RWPE2 (cell line): Measurements from ENCODE around the gene ASCC1.

Source experiments
- ATAC-seq: fragments of 200-7000 bp; cut with Tn5 transposase; 3 replicates; pipeline ENCODE4 v1.9.1; 2021; ENCODE audit warnings: low read depth
- DNase-seq: peaks from one replicate; pipeline ENCODE4 v3.0.0-alpha.2; 2020; ENCODE audit warnings: low spot score
- H3K27ac ChIP-seq: fragments of 450-650 bp; 2 replicates; pipeline ENCODE4 v1.5.1; 2017; ENCODE audit warnings: mild to moderate bottlenecking; ENCODE audit not compliant: poor library complexity, severe bottlenecking
- H3K27me3 ChIP-seq: fragments of 250-450 bp; sonication (Bioruptor Pico); 2 replicates; pipeline ENCODE4 v1.5.1; 2021; ENCODE audit warnings: mild to moderate bottlenecking, moderate library complexity; ENCODE audit not compliant: insufficient read depth, poor library complexity, severe bottlenecking
- H3K36me3 ChIP-seq: fragments of 250-450 bp; sonication (Bioruptor Pico); 2 replicates; pipeline ENCODE4 v1.5.1; 2020; ENCODE audit warnings: low read depth, mild to moderate bottlenecking, moderate library complexity
- H3K4me1 ChIP-seq: fragments of 250-450 bp; sonication (Bioruptor Pico); 2 replicates; pipeline ENCODE4 v1.5.1; 2021; ENCODE audit warnings: mild to moderate bottlenecking, moderate library complexity; ENCODE audit not compliant: insufficient read depth, poor library complexity, severe bottlenecking
- H3K4me3 ChIP-seq: fragments of 250-450 bp; sonication (Bioruptor Pico); 2 replicates; pipeline ENCODE4 v1.5.1; 2021; ENCODE audit warnings: mild to moderate bottlenecking, moderate library complexity; ENCODE audit not compliant: severe bottlenecking
- H3K9me3 ChIP-seq: fragments of 250-450 bp; sonication (Bioruptor Pico); 2 replicates; pipeline ENCODE4 v1.5.1; 2021; ENCODE audit warnings: mild to moderate bottlenecking, moderate library complexity; ENCODE audit not compliant: severe bottlenecking
- TF ChIP-seq, protein P1 (sequence below): fragments of 450-650 bp; IDR thresholded peaks from one replicate; pipeline ENCODE4 v1.5.1; 2017; ENCODE audit warnings: mild to moderate bottlenecking, moderate library complexity; ENCODE audit not compliant: poor library complexity, severe bottlenecking

Gene ASCC1

DNA sequence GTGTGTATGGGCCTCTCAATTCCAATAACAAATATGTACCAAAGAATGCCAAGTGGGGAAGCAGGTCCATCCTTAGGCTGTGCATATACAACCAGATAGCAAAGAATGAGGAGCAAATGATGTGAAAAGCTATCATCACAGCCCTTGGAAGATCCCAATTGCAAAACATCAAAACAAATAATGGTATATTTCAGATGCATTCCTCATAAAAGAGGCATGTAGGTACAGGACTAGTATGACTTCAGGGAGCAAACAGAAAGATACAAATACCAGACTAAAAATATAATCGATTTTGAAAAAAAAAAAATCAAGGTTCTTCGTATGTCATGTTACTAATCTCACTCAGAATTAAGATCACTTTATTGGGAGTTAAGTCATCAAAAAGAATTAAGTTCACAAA lies 109.2 kb downstream of the ASCC1 start:
- H3K27me3 ChIP-seq: no peaks in the 10 kb centered on the region
- peaks cover 7% of the 10 kb centered on the region for H3K36me3 ChIP-seq
- DNase-seq (no peak), ATAC-seq (peak; percentile 44)
- peak overlapping the region; percentile 88 for H3K27ac ChIP-seq
- H3K9me3 ChIP-seq: no peaks in the 10 kb centered on the region
- H3K4me3 ChIP-seq: no peak overlapping the region
- TF ChIP-seq, protein P1, sequence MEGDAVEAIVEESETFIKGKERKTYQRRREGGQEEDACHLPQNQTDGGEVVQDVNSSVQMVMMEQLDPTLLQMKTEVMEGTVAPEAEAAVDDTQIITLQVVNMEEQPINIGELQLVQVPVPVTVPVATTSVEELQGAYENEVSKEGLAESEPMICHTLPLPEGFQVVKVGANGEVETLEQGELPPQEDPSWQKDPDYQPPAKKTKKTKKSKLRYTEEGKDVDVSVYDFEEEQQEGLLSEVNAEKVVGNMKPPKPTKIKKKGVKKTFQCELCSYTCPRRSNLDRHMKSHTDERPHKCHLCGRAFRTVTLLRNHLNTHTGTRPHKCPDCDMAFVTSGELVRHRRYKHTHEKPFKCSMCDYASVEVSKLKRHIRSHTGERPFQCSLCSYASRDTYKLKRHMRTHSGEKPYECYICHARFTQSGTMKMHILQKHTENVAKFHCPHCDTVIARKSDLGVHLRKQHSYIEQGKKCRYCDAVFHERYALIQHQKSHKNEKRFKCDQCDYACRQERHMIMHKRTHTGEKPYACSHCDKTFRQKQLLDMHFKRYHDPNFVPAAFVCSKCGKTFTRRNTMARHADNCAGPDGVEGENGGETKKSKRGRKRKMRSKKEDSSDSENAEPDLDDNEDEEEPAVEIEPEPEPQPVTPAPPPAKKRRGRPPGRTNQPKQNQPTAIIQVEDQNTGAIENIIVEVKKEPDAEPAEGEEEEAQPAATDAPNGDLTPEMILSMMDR: no peak
- peaks cover 21% of the 10 kb centered on the region for H3K4me1 ChIP-seq

DNA sequence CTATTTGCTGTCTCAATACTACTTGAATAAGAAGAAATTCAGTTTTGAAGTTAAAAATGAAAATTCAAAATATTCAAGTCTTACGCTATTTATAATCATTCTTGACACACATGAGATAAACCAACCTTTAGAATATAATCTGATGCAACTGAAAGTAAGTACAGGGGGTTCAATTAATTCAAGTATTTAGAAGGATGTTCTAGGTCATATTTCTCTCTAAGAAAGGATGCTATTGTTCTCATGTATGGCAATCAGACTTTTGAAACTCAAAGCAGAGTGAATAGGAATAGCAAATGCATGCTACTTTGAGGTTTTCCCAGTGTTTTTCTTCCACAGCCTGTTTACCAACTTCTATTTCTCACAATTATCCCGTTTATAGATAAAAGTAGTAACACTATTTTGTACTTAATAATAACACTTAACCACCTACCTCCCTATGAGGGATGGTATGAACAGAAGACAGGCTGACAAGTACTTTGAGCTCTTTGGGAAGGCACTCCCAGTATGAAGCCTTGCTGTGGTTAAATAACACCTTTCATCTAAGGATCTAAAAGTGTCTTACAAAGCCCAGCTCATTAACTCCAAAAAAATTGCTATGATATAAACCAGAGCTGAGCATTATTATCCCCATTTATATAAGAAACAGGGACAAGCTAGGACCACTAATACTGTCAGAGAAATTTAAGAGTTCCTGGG lies 109.8 kb downstream of the ASCC1 start:
- H3K27me3 ChIP-seq: no peaks in the 10 kb centered on the region
- peaks cover 21% of the 10 kb centered on the region for H3K4me1 ChIP-seq
- peaks cover 7% of the 10 kb centered on the region for H3K36me3 ChIP-seq
- TF ChIP-seq, protein P1: no peak
- no peaks in the 10 kb centered on the region for H3K9me3 ChIP-seq
- H3K27ac ChIP-seq: peak overlapping the region; percentile 88
- no peak for ATAC-seq
- H3K4me3 ChIP-seq: no peak overlapping the region
- DNase-seq: no peak

- ATAC-seq: no peak
- Histone ChIP-seq H3K4me3 (no peak overlapping the region), H3K27ac (peak overlapping the region; percentile 88), H3K4me1 (peaks cover 21% of the 10 kb centered on the region), H3K9me3 (no peaks in the 10 kb centered on the region), H3K36me3 (peaks cover 7% of the 10 kb centered on the region), H3K27me3 (no peaks in the 10 kb centered on the region)
- TF ChIP-seq, protein P1: no peak
- no peak for DNase-seq
These were observed 110.4 kb downstream of the ASCC1 start for GRCh38 chr10:72105710-72106109.

DNA sequence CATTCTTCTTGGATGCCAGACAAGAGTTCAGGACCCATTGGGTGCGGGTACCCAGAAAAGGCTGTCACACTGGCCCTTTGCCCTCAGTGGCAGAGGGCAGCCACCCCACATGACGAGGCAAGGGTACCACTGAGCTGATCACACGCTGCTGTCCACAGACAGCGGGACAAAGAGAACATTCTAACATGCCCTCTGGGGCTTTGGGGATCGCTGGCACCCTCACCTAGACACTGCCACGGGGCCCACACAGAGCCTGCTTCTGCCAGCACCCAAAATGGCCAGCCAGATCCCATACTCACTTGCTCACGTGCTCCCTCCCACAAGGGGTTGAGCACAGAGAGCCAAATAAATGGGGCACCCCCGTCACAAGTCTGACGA lies 111.0 kb downstream of the ASCC1 start:
- peaks cover 21% of the 10 kb centered on the region for H3K4me1 ChIP-seq
- ATAC-seq: no peak

More for the DNA sequence above, 111.0 kb downstream of the ASCC1 start:
- peaks cover 7% of the 10 kb centered on the region for H3K36me3 ChIP-seq
- H3K4me3 ChIP-seq: no peak overlapping the region
- H3K27me3 ChIP-seq: no peaks in the 10 kb centered on the region
- no peak overlapping the region for H3K27ac ChIP-seq
- H3K9me3 ChIP-seq: no peaks in the 10 kb centered on the region
- TF ChIP-seq, protein P1: no peak
- DNase-seq: no peak
